ENCODE measurements around the gene TICAM2. TPM values are rescaled to one million over a fixed set of nuclear protein-coding genes. Genes with fewer than 3 reads are reported as not detected.

The TICAM2 gene
- total and polyA plus RNA-seq, 10 of the 15 experiments (the other 5 are each of a cell fraction or from before 2014, with no cell fraction given), result 0.14 to 7.0 (median 2.9) TPM

DNA sequence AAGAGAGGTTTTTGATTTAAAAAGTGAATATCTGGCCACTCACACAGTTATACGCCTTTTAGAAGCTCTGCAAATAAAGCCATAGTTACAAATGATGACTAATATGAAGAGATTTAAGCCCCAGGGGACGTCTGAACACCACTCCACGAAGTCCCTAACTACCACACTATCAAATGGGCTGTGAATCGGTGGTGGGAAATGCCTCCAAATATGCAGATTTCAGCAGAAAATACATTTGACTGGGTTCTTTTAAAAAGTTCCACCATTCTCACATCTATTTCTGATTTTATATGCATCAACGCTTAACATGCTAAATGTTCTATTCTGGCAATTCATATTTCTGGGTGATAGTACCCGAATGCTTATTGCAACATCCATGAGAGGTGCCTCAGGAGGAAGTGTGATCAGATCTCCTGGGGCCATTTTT is 22.5 kb downstream of the TICAM2 start:
- Histone ChIP-seq H3K27me3 (replicated peaks in 1 of 2; ENCODE audit: control insufficient read depth in 2 of 2, insufficient read depth in 2 of 2, low read length in 1 of 2) (no peaks in the 10 kb centered on the region), H2AFZ (ENCODE audit: control insufficient read depth, low read depth, low read length) (no peak overlapping the region; the same call in 1 of the 2 replicates), H3K4me1 (ENCODE audit: control insufficient read depth, insufficient read depth, low read length) (peaks cover 44% of the 10 kb centered on the region), H3K27ac (ENCODE audit: control insufficient read depth, insufficient read depth) (peak overlapping the region; percentile 85), H3K4me3 (no peak overlapping the region), H4K20me1 (ENCODE audit: control insufficient read depth, insufficient read depth) (no peaks in the 10 kb centered on the region), H3K36me3 (ENCODE audit: control insufficient read depth in 2 of 2, insufficient read depth in 2 of 2, low read length in 1 of 2) (0 out of 4 replicates have a peak, but pooled peaks cover 0 to 4% of the 10 kb centered on the region in 2 experiments), H3K9ac (ENCODE audit: control insufficient read depth, insufficient read depth, low read length) (no peak overlapping the region), H3K79me2 (ENCODE audit: control insufficient read depth, insufficient read depth, low read length) (peaks cover 6% of the 10 kb centered on the region), H3K9me3 (replicated peaks; ENCODE audit: control insufficient read depth, insufficient read depth, low read length) (peaks cover 10% of the 10 kb centered on the region; the same call in 2 of the 3 replicates), H3K4me2 (ENCODE audit: control insufficient read depth, insufficient read depth) (peak overlapping the region; percentile 67; the same call in 1 of the 2 replicates)
- POLR2A ChIA-PET, result interaction anchor here (0.5 to 2.0 kb wide), 5 partner anchors 22 to 44 kb away, joined by 3 to 5 read pairs (median 4); partner anchors contain the start of gene FEM1C
- intact Hi-C loops (cut with micrococcal nuclease; ENCODE audit: unreplicated experiment), result no loop called here
- SMC1A ChIA-PET (ENCODE audit: uncharacterized antibody, unreplicated experiment), result interaction anchor here (1.0 to 11.4 kb wide), 5 partner anchors 37 to 497 kb away, joined by 3 to 156 read pairs (median 4); partner anchors contain the start of gene FEM1C
- FAIRE-seq, result no peak
- ATAC-seq, result peak; percentile 81
- DNase-seq (ENCODE audit: low read depth, low spot score), result peak; percentile 77
- RAD21 ChIA-PET (ENCODE audit: unreplicated experiment), result interaction anchor here (1.0 to 7.7 kb wide), 9 partner anchors 9 to 1145 kb away, joined by 3 to 66 read pairs (median 4); partner anchors contain the start of gene FEM1C
- in situ Hi-C loops (cut with MboI), result loop anchor here (25.0 kb wide), 1 partner anchor 1142 kb away; no protein-coding TSS in a partner anchor
- under 1% methylated on average over 6 of the region's 6 CpGs for WGBS (ENCODE audit: insufficient coverage, insufficient replicate concordance, low lambda C conversion rate, missing lambda C conversion rate)
- CTCF ChIA-PET, result interaction anchor here (0.8 to 1.3 kb wide), 2 partner anchors 36 to 318 kb away, joined by 3 read pairs; no protein-coding TSS in a partner anchor
- no TSS peak for BruUV-seq (replicated peaks)
- TF ChIP-seq ZNF24 (IDR thresholded peaks at IDR 0.05) (no peak), SMC3 (IDR thresholded peaks at IDR 0.05; ENCODE audit: borderline replicate concordance, low read length) (no peak), BACH1 (IDR thresholded peaks at IDR 0.05; ENCODE audit: borderline replicate concordance) (peak; percentile 48; the same call in 1 of the 2 replicates), CBX5 (IDR thresholded peaks at IDR 0.05; ENCODE audit: low read depth) (peak; percentile 46; the same call in 1 of the 2 replicates), SPI1 (IDR thresholded peaks at IDR 0.05; ENCODE audit: borderline replicate concordance, insufficient read depth, low read depth, low read length) (peak; percentile 48; the same call in 1 of the 2 replicates), IKZF1 (conservative IDR thresholded peaks at IDR 0.05) (peak; percentile 51), TCF3 (IDR thresholded peaks at IDR 0.05; ENCODE audit: borderline replicate concordance, insufficient read depth, low read depth, low read length) (no peak), CBX3 (IDR thresholded peaks at IDR 0.05; ENCODE audit: borderline replicate concordance, low read depth) (no peak), ZNF207 (IDR thresholded peaks at IDR 0.05; ENCODE audit: borderline replicate concordance) (no peak), SUZ12 (IDR thresholded peaks at IDR 0.05; ENCODE audit: unreplicated experiment) (no peak), EP300 (IDR thresholded peaks at IDR 0.05; ENCODE audit: borderline replicate concordance in 1 of 2, control insufficient read depth in 1 of 2, low read depth in 2 of 2, low read length in 2 of 2) (peak; percentile 60 to 63; a peak in 2 of 4 replicates), CREM (IDR thresholded peaks at IDR 0.05; ENCODE audit: low read depth) (peak; percentile 63), ESRRA (IDR thresholded peaks at IDR 0.05; ENCODE audit: low read length) (no peak), BCL11A (IDR thresholded peaks at IDR 0.05; ENCODE audit: low read depth, low read length) (peak; percentile 86), RELA (IDR thresholded peaks at IDR 0.05; ENCODE audit: borderline replicate concordance, partially characterized antibody) (peak; percentile 63), HCFC1 (IDR thresholded peaks at IDR 0.05; ENCODE audit: low read length) (no peak), SUPT20H (IDR thresholded peaks at IDR 0.05; ENCODE audit: borderline replicate concordance, control insufficient read depth, low read depth, low read length) (no peak), SMAD1 (IDR thresholded peaks at IDR 0.05; ENCODE audit: low read depth, partially characterized antibody) (peak; percentile 48), RFX5 (IDR thresholded peaks at IDR 0.05; ENCODE audit: low read depth, low read length) (peak; percentile 64; the same call in 1 of the 2 replicates)
- TF ChIP-seq, protein P1, sequence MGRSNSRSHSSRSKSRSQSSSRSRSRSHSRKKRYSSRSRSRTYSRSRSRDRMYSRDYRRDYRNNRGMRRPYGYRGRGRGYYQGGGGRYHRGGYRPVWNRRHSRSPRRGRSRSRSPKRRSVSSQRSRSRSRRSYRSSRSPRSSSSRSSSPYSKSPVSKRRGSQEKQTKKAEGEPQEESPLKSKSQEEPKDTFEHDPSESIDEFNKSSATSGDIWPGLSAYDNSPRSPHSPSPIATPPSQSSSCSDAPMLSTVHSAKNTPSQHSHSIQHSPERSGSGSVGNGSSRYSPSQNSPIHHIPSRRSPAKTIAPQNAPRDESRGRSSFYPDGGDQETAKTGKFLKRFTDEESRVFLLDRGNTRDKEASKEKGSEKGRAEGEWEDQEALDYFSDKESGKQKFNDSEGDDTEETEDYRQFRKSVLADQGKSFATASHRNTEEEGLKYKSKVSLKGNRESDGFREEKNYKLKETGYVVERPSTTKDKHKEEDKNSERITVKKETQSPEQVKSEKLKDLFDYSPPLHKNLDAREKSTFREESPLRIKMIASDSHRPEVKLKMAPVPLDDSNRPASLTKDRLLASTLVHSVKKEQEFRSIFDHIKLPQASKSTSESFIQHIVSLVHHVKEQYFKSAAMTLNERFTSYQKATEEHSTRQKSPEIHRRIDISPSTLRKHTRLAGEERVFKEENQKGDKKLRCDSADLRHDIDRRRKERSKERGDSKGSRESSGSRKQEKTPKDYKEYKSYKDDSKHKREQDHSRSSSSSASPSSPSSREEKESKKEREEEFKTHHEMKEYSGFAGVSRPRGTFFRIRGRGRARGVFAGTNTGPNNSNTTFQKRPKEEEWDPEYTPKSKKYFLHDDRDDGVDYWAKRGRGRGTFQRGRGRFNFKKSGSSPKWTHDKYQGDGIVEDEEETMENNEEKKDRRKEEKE (IDR thresholded peaks at IDR 0.05), result no peak
- TF ChIP-seq, protein P2, sequence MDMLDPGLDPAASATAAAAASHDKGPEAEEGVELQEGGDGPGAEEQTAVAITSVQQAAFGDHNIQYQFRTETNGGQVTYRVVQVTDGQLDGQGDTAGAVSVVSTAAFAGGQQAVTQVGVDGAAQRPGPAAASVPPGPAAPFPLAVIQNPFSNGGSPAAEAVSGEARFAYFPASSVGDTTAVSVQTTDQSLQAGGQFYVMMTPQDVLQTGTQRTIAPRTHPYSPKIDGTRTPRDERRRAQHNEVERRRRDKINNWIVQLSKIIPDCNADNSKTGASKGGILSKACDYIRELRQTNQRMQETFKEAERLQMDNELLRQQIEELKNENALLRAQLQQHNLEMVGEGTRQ (IDR thresholded peaks at IDR 0.05; ENCODE audit: borderline replicate concordance, low read depth, low read length), result no peak; the same call in 1 of the 2 replicates

All from GM12878 (cell line).